HepG2 (cell line): Measurements from ENCODE around the gene NDUFB3. TPM values are rescaled to one million over a fixed set of nuclear protein-coding genes. Genes with fewer than 3 reads are reported as not detected.

Experiments
- BCL6 ChIP-seq: IDR thresholded peaks from 2 replicates; pipeline ENCODE4 v1.6.1; 2016; ENCODE audit warnings: missing genetic modification reagents, missing compliant biosample characterization
- CBX5 ChIP-seq: sonication (generic); formaldehyde crosslinking; IDR thresholded peaks from 2 replicates; pipeline ENCODE4 v1.4.0; 2020; ENCODE audit warnings: missing genetic modification reagents, borderline replicate concordance
- GTF3A ChIP-seq: sonication (generic); formaldehyde crosslinking; conservative IDR thresholded peaks from 2 replicates; pipeline ENCODE4 v1.4.0; 2020; ENCODE audit warnings: mild to moderate bottlenecking, missing genetic modification reagents
- HOXA5 ChIP-seq: sonication (generic); formaldehyde crosslinking; IDR thresholded peaks from 2 replicates; pipeline ENCODE4 v1.4.0; 2020; ENCODE audit warnings: missing genetic modification reagents
- IRF1 ChIP-seq: sonication (generic); formaldehyde crosslinking; IDR thresholded peaks from 2 replicates; pipeline ENCODE4 v1.4.0; 2020; ENCODE audit warnings: low read depth, mild to moderate bottlenecking, missing genetic modification reagents
- IRF2 ChIP-seq: IDR thresholded peaks from 2 replicates; pipeline ENCODE4 v1.6.1; 2018; ENCODE audit warnings: missing genetic modification reagents, missing compliant biosample characterization
- ISL2 ChIP-seq: sonication (generic); formaldehyde crosslinking; IDR thresholded peaks from 2 replicates; pipeline ENCODE4 v1.5.0; 2020; ENCODE audit warnings: missing genetic modification reagents
- JUND ChIP-seq: sonication (generic); formaldehyde crosslinking; IDR thresholded peaks from 2 replicates; pipeline ENCODE4 v1.8.0; 2022; ENCODE audit warnings: mild to moderate bottlenecking, missing genetic modification reagents
- LCORL ChIP-seq, 2 experiments: fragments of 450-650 bp in 1 of 2; sonication (generic) in 1 of 2; formaldehyde crosslinking in 1 of 2; IDR thresholded peaks; 2 replicates each; pipeline versions ENCODE4 v1.5.0 to v1.6.1; 2017 to 2020; ENCODE audit warnings: antibody characterized with exemption in 1 of 2, missing genetic modification reagents in 1 of 2
- MED8 ChIP-seq: sonication (generic); formaldehyde crosslinking; IDR thresholded peaks from 2 replicates; pipeline ENCODE4 v1.8.1; 2023; ENCODE audit warnings: mild to moderate bottlenecking, missing genetic modification reagents; ENCODE audit not compliant: insufficient replicate concordance
- MEIS2 ChIP-seq: sonication (generic); formaldehyde crosslinking; IDR thresholded peaks from 2 replicates; pipeline ENCODE4 v1.9.0; 2021; ENCODE audit warnings: mild to moderate bottlenecking, missing genetic modification reagents
- NAIF1 ChIP-seq: sonication (generic); formaldehyde crosslinking; IDR thresholded peaks from 2 replicates; pipeline ENCODE4 v1.5.0; 2020; ENCODE audit warnings: mild to moderate bottlenecking, missing genetic modification reagents, borderline replicate concordance
- NCOA2 ChIP-seq: sonication (generic); formaldehyde crosslinking; IDR thresholded peaks from 2 replicates; pipeline ENCODE4 v1.8.0; 2022; ENCODE audit warnings: inconsistent platforms
- NFE2L2 ChIP-seq: fragments of 150-350 bp; IDR thresholded peaks from 2 replicates; pipeline ENCODE4 v1.6.1; 2014; ENCODE audit warnings: low read length
- REL ChIP-seq: sonication (generic); formaldehyde crosslinking; conservative IDR thresholded peaks from 2 replicates; pipeline ENCODE4 v1.8.0; 2022; ENCODE audit warnings: mild to moderate bottlenecking, missing genetic modification reagents, moderate library complexity
- SPEN ChIP-seq: sonication (generic); formaldehyde crosslinking; IDR thresholded peaks from 2 replicates; pipeline ENCODE4 v1.5.1; 2020; ENCODE audit warnings: low read depth, mild to moderate bottlenecking, missing genetic modification reagents
- U2AF2 ChIP-seq: fragments of 200-400 bp; formaldehyde crosslinking; IDR thresholded peaks from 2 replicates; pipeline ENCODE4 v1.6.1; 2017; ENCODE audit warnings: low read depth, mild to moderate bottlenecking, low read length
- YEATS4 ChIP-seq: sonication (generic); formaldehyde crosslinking; IDR thresholded peaks from 2 replicates; pipeline ENCODE4 v1.4.0; 2020; ENCODE audit warnings: missing genetic modification reagents, borderline replicate concordance
- ZNF142 ChIP-seq: sonication (generic); formaldehyde crosslinking; IDR thresholded peaks from 2 replicates; pipeline ENCODE4 v1.4.0; 2020; ENCODE audit warnings: missing genetic modification reagents
- ZNF251 ChIP-seq: sonication (generic); formaldehyde crosslinking; IDR thresholded peaks from 2 replicates; pipeline ENCODE4 v1.9.0; 2021; ENCODE audit warnings: mild to moderate bottlenecking, missing genetic modification reagents
- ZNF350 ChIP-seq: sonication (generic); formaldehyde crosslinking; IDR thresholded peaks from 2 replicates; pipeline ENCODE4 v1.4.0; 2020; ENCODE audit warnings: mild to moderate bottlenecking, low read depth, missing genetic modification reagents, borderline replicate concordance
- ZNF891 ChIP-seq: sonication (generic); formaldehyde crosslinking; IDR thresholded peaks from 2 replicates; pipeline ENCODE4 v1.5.0; 2020; ENCODE audit warnings: mild to moderate bottlenecking, missing genetic modification reagents
- ZSCAN25 ChIP-seq: sonication (generic); formaldehyde crosslinking; IDR thresholded peaks from 2 replicates; pipeline ENCODE4 v1.8.0; 2022; ENCODE audit warnings: mild to moderate bottlenecking, missing genetic modification reagents
- polyA plus RNA-seq, 8 experiments: library from polyadenylated mRNA; depleted of rRNA in 3 of 8; stranded (reverse) in 7 of 8; unstranded in 1 of 8; fragments of >200 nt; fragmentation: Illumina TruSeq in 4 of 8; extraction: Trizol in 4 of 8; gene quantifications; 2 replicates each; pipeline versions ENCODE4 v1.2.1 to v1.2.3, GENCODE V29; 2011 to 2016; ENCODE audit warnings: low read depth in 4 of 8, missing spikeins in 1 of 8, mixed read lengths in 1 of 8; ENCODE audit not compliant: insufficient read depth in 1 of 8
- total RNA-seq, 5 experiments: library from RNA; depleted of rRNA; stranded (reverse); fragments of >200 nt; fragmentation: Illumina TruSeq; extraction: Trizol; gene quantifications; 2 replicates each; pipeline ENCODE4 v1.2.3, GENCODE V29; 2016; ENCODE audit warnings: low read depth in 1 of 5

The NDUFB3 gene
- total and polyA plus RNA-seq, 2 of the 13 experiments (the other 11 are each of a cell fraction or from before 2014, with no cell fraction given), result 50.7 to 159 TPM

DNA sequence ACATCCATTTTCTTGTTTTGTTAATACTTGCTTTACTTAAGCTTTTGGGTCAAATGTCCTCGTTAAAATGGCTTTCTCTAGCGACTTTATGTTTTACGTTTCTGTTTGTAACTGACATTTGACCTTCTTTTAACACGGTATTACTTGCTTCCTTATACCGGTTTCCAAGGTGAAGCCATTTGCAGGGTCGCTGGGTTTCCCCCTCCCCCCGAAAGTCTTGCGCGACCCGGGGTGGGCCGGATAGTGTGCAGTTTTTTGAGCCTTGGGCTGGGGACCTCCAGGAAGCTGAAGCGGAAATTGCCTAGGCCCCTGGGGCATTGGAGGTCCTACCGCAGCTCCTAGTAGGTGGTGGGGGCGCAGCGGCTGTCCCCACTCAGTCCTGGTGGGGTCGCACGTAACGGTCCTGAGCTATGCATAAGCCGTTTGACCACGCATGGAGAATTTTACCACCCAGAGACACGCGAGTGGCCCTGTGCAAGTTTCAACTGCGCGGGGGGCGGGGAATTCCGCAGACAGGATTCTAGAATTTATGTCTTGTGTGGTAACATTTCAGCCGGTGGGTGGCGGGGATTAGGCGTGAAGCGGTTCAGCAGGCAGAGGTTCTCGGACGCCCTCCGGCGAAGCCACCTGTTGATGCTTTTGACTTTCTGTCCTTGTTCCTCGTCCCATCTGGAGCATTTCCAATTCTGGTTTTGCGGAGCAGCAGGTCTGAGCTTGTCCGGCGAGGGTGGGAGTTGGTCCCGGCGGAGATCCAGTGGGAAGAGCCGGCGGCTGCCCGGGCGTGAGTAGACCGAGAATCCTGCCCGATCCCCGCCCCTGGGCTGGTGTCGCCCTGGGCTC is 46.5 kb downstream of the NDUFB3 start (continued):
- TF ChIP-seq ZNF142 (CRISPR knock-in tag) (peak; percentile 86; the same call in 1 of the 2 replicates), NFE2L2 (no peak), IRF1 (CRISPR knock-in tag) (0 out of 2 replicates have a peak, but pooled peaks have one; percentile 75), ISL2 (CRISPR knock-in tag) (peak; percentile 75), MED8 (CRISPR knock-in tag) (peak; percentile 81), ZNF251 (CRISPR knock-in tag) (0 out of 2 replicates have a peak, but pooled peaks have one; percentile 59), REL (no peak), NAIF1 (CRISPR knock-in tag) (peak; percentile 82), JUND (CRISPR knock-in tag) (peak; percentile 35; the same call in 1 of the 2 replicates), NCOA2 (CRISPR knock-in tag) (peak; percentile 43), IRF2 (CRISPR knock-in tag) (peak; percentile 31; the same call in 1 of the 2 replicates), U2AF2 (no peak), BCL6 (CRISPR knock-in tag) (no peak; the same call in 1 of the 2 replicates), ZNF891 (0 out of 2 replicates have a peak, but pooled peaks have one; percentile 38), GTF3A (CRISPR knock-in tag) (peak; percentile 99), ZNF350 (CRISPR knock-in tag) (peak; percentile 79; the same call in 1 of the 2 replicates), YEATS4 (peak; percentile 89), SPEN (peak; percentile 48), MEIS2 (peak; percentile 70), ZSCAN25 (CRISPR knock-in tag) (0 out of 2 replicates have a peak, but pooled peaks have one; percentile 49), CBX5 (CRISPR knock-in tag) (peak; percentile 37; the same call in 1 of the 2 replicates), HOXA5 (peak; percentile 93; the same call in 1 of the 2 replicates), LCORL (IDR thresholded peaks at IDR 0.05) (no peak), LCORL (CRISPR knock-in tag; IDR thresholded peaks at IDR 0.05) (peak; percentile 83)
